ENCODE results near the gene FPR2. TPM values are rescaled to one million over a fixed set of nuclear protein-coding genes. Genes with fewer than 3 reads are reported as not detected.

The FPR2 gene
- total and polyA plus RNA-seq, 2 donors (not counting 3 experiments of a cell fraction or from before 2014, with no cell fraction given): not detected

DNA sequence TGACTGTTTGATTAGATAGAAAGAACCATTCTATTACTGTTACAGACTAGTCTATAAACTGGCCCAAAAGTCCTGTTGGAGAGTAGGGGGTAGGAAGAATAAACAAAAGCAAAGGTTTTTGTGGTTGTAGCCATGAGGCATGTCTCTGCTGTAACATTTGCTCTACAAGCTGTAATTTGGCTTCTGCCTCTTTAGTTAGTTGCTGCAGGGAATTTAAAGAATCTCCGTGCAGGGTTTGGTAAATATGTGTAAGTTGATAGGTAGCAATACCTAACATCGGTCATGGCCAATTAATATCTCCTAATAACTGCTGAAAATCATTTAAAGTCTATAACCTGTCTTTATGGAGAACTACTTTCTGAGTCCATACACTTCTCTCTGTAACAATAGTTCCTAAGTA is 46.9 kb downstream of the FPR2 start:
- dilution Hi-C loops (cut with MboI; ENCODE audit: extremely low pct_ligation_motif_present, low sequenced_read_pairs) (no loop called here), intact Hi-C loops (cut with micrococcal nuclease) (no loop called here)
- no peaks in the 10 kb centered on the region for H4K20me1 ChIP-seq (replicated peaks; ENCODE audit: control insufficient read depth, extremely low read depth, insufficient read depth, low read length)
- no peak overlapping the region for H3K4me3 ChIP-seq (replicated peaks in 1 of 3; ENCODE audit: insufficient read depth in 1 of 3, low read depth in 1 of 3, low read length in 3 of 3)
- H3K4me1 ChIP-seq (ENCODE audit: control insufficient read depth, extremely low read depth, insufficient read depth, low read length): no peaks in the 10 kb centered on the region
- TF ChIP-seq, protein P1, sequence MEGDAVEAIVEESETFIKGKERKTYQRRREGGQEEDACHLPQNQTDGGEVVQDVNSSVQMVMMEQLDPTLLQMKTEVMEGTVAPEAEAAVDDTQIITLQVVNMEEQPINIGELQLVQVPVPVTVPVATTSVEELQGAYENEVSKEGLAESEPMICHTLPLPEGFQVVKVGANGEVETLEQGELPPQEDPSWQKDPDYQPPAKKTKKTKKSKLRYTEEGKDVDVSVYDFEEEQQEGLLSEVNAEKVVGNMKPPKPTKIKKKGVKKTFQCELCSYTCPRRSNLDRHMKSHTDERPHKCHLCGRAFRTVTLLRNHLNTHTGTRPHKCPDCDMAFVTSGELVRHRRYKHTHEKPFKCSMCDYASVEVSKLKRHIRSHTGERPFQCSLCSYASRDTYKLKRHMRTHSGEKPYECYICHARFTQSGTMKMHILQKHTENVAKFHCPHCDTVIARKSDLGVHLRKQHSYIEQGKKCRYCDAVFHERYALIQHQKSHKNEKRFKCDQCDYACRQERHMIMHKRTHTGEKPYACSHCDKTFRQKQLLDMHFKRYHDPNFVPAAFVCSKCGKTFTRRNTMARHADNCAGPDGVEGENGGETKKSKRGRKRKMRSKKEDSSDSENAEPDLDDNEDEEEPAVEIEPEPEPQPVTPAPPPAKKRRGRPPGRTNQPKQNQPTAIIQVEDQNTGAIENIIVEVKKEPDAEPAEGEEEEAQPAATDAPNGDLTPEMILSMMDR (IDR thresholded peaks at IDR 0.05; ENCODE audit: extremely low read depth in 1 of 2, insufficient read depth in 1 of 2, low read depth in 1 of 2, low read length in 2 of 2): no peak
- TF ChIP-seq GATA2 (IDR thresholded peaks at IDR 0.05; ENCODE audit: insufficient read depth, insufficient read length, low read depth, low read length): no peak
- no peak for TF ChIP-seq POLR2A (IDR thresholded peaks at IDR 0.05; ENCODE audit: low read depth, low read length)
- no peak for TF ChIP-seq MYC (IDR thresholded peaks at IDR 0.05; ENCODE audit: low read depth, low read length)
- no peak for TF ChIP-seq POLR2AphosphoS5 (IDR thresholded peaks at IDR 0.05; ENCODE audit: insufficient read depth, low read depth, low read length)
- TF ChIP-seq, protein P2, sequence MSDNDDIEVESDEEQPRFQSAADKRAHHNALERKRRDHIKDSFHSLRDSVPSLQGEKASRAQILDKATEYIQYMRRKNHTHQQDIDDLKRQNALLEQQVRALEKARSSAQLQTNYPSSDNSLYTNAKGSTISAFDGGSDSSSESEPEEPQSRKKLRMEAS (IDR thresholded peaks at IDR 0.05; ENCODE audit: insufficient read depth, insufficient read length): no peak
- TF ChIP-seq FOS (IDR thresholded peaks at IDR 0.05; ENCODE audit: borderline replicate concordance, insufficient read depth, low read length): no peak
- no peak for TF ChIP-seq JUN (IDR thresholded peaks at IDR 0.05; ENCODE audit: borderline replicate concordance, insufficient read depth, insufficient read length, low read depth)
- no peak for TF ChIP-seq EZH2 (IDR thresholded peaks at IDR 0.05; ENCODE audit: borderline replicate concordance, low read depth, low read length, severe bottlenecking)
- ChIA-PET CTCF (no interaction called here), POLR2A (no interaction called here)
- BruUV-seq (replicated peaks): no TSS peak
- no peak overlapping the region for H2AFZ ChIP-seq (ENCODE audit: low read depth, low read length)
- no peaks in the 10 kb centered on the region for H3K27me3 ChIP-seq (ENCODE audit: control insufficient read depth in 2 of 2, insufficient read depth in 2 of 2, low read length in 2 of 2)
- FAIRE-seq (no peak), DNase-seq (ENCODE audit: low read depth, low spot score) (no peak)
- no peak overlapping the region for H3K9ac ChIP-seq (replicated peaks; ENCODE audit: extremely low read depth, insufficient read depth, low read length)
- no peaks in the 10 kb centered on the region for H3K9me1 ChIP-seq (replicated peaks; ENCODE audit: control insufficient read depth, extremely low read depth, insufficient read depth, low read length)
- H3K4me2 ChIP-seq (ENCODE audit: insufficient read depth, low read length): no peak overlapping the region
- no peaks in the 10 kb centered on the region for H3K79me2 ChIP-seq (ENCODE audit: control insufficient read depth, insufficient read depth, low read length)
- H3K9me3 ChIP-seq (replicated peaks; ENCODE audit: control insufficient read depth, insufficient read depth, low read length): no peaks in the 10 kb centered on the region
- H3K36me3 ChIP-seq (ENCODE audit: control insufficient read depth in 2 of 2, extremely low read depth in 1 of 2, insufficient read depth in 2 of 2, low read length in 2 of 2): no peaks in the 10 kb centered on the region
- no peak overlapping the region for H3K27ac ChIP-seq (ENCODE audit: insufficient read depth, low read depth, low read length)

All from endothelial cell of umbilical vein (primary cell).